DND-41 (cell line): ENCODE data around the gene MCU.

Experiments
- EZH2 ChIP-seq: IDR thresholded peaks from 3 replicates; pipeline ENCODE4 v1.6.1; 2012; ENCODE audit warnings: borderline replicate concordance, low read depth, mild to moderate bottlenecking, moderate library complexity, low read length, inconsistent platforms; ENCODE audit not compliant: severe bottlenecking
- TF ChIP-seq, protein P1 (sequence below): IDR thresholded peaks from 2 replicates; pipeline ENCODE4 v1.5.1; 2012; ENCODE audit warnings: borderline replicate concordance, low read length, moderate library complexity, mild to moderate bottlenecking; ENCODE audit not compliant: poor library complexity, severe bottlenecking; ENCODE audit errors: extremely low read depth

DNA sequence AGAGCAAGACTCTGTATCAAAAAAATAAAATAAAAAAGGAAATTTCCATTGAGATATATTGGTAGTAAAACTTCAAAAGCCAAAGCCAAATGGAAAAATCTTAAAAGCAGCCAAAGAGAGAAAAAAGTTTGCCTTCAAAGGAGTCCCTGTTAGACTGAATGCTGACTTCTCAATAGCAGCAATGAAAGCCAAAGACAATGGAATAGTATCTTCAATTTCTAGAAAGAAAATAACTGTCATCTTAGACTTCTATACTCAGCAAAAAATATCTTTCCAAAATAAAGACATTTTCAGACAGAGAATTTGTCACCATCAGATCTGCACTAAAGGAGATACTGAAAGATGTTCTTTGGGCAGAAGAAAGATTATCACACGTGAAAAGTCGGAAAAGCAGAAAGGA, 187.3 kb downstream of the MCU start:
- TF ChIP-seq, protein P1, sequence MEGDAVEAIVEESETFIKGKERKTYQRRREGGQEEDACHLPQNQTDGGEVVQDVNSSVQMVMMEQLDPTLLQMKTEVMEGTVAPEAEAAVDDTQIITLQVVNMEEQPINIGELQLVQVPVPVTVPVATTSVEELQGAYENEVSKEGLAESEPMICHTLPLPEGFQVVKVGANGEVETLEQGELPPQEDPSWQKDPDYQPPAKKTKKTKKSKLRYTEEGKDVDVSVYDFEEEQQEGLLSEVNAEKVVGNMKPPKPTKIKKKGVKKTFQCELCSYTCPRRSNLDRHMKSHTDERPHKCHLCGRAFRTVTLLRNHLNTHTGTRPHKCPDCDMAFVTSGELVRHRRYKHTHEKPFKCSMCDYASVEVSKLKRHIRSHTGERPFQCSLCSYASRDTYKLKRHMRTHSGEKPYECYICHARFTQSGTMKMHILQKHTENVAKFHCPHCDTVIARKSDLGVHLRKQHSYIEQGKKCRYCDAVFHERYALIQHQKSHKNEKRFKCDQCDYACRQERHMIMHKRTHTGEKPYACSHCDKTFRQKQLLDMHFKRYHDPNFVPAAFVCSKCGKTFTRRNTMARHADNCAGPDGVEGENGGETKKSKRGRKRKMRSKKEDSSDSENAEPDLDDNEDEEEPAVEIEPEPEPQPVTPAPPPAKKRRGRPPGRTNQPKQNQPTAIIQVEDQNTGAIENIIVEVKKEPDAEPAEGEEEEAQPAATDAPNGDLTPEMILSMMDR, result no peak
- TF ChIP-seq EZH2, result no peak
